ENCODE data around the gene SCART1.
"Not testable (repeated sequence)": the region's sequence is repeated elsewhere in the genome, so short reads cannot be mapped to it uniquely, and the experiment has no call there.

The SCART1 gene

GRCh38 chr10:133453516-133454203, at the start of gene SCART1:
TSS of gene SCART1 (plus strand) at chr10:133453945. CDS start at chr10:133453998, 53 bp downstream.
- no peak for DNase-seq

DNA sequence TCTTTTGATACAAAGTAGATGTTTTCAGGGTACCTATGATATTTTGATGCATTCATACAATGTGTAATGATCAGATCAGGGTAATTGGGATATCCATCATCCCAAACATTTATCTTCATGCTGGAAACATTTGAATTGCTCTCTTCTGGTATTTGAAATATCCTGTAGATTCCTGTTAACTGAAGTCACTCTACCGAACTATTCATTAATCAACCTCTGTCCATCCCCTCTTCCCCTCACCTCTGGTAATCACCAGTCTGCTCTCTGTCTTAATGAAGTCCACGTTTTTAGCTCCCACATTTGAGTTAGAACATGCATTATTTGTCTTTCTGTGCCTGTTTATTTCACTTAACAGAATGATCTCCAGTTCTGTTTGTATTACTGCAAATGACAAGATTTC, 48.5 kb upstream of the SCART1 start:
- no peak for DNase-seq

DNA sequence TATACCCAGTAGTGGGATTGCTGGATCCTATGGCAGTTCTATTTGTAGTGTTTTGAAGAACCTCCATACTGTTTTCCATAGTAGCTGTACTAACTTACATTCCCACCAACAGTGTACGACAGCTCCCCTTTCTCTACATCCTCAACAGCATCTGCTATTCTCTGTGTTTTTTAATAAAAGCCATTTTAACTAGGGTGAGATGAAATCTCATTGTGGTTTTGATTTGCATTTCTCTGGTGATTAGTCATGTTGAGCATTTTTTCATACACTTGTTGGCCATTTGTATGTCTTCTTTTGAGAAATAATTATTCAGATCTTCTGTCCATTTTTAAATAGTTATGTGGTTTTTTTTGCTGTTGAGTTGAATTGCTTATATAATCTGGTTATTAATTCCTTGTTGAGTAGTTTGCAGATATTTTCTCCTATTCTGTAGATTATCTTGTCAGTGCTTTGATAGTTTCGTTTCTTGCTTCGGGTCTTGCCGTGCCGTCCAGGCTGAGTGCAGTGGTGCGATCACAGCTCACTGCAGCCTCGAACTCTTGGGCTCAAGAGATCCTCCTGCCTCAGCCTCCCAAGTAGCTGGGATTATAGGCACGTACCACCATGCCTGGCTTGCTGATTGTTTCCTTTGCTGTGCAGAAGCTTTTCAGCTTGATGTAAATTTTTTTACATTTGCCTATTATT, 47.8 kb upstream of the SCART1 start:
- DNase-seq: no peak

GRCh38 chr10:133411523-133412380, 42.0 kb upstream of the SCART1 start:
- no peak for DNase-seq

GRCh38 chr10:133412381-133412711, 41.4 kb upstream of the SCART1 start:
- no peak for DNase-seq

DNA sequence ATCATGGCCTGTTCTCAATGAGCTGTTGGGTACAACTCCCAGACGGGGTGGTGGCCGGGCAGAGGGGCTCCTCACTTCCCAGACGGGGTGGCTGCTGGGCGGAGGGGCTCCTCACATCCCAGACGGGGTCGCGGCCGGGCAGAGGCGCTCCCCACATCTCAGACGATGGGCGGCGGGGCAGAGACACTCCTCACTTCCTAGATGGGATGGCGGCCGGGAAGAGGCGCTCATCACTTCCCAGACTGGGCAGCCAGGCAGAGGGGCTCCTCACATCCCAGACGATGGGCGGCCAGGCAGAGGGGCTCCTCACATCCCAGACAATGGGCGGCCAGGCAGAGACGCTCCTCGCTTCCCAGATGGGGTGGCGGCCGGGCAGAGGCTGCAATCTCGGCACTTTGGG, 39.3 kb upstream of the SCART1 start:
- DNase-seq: not testable (repeated sequence)

DNA sequence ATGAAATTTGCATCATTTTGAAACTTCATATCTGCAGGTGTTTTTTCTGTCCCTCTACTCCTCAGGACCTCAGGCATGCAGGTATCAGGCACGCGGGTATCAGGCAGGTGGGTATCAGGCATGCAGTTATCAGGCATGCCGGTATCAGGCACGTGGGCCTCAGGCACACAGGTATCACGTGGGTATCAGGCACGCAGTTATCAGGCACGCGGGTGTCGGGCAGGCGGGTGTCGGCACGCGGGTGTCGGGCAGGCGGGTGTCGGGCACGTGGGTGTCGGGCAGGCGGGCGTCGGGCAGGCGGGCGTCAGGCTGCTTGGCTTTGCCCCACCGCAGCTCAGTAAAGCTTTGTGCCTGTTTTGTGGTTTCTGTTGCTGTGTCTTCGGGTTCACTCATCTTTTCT, 38.0 kb upstream of the SCART1 start:
- DNase-seq: no peak

GRCh38 chr10:133418289-133418993, 35.3 kb upstream of the SCART1 start:
- DNase-seq: no peak

DNA sequence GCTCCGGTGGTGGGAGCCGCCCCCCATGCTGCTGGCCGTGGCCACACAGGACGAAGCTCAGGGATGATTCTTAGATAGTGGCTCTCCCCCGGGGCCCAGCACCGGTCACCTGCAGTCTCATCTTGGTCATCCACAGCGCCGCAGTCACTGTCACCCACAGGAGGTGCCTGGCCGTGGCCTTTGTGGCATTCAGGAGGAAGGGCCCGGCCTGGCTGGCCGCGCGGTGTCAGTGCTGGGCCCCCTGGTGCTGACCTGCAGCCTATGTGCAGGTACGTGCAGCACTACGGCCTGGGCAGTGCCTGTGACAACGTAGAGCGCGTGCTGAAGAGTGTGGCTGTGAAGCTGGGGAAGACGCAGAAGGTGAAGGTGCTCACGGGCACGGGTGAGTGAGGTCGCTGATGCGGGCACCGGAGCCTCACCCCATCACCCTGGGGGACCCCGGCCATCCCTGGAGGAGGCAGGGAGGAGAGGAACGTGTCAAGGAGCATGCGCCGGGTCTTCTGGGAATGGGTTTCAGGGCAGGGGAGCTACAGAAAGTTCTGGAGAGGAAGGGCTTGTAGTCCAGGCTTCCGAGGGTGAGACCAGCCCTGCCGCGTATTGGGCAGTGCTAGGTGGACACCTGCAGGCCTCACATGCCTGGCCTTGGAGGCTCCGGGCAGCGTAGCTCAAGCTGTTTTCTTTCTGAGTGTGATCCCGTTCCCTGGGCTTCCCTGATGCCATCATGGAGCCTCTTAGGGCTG, 34.4 kb upstream of the SCART1 start:
- no peak for DNase-seq

- DNase-seq: no peak
These were observed 33.7 kb upstream of the SCART1 start for GRCh38 chr10:133420028-133420427.

DNA sequence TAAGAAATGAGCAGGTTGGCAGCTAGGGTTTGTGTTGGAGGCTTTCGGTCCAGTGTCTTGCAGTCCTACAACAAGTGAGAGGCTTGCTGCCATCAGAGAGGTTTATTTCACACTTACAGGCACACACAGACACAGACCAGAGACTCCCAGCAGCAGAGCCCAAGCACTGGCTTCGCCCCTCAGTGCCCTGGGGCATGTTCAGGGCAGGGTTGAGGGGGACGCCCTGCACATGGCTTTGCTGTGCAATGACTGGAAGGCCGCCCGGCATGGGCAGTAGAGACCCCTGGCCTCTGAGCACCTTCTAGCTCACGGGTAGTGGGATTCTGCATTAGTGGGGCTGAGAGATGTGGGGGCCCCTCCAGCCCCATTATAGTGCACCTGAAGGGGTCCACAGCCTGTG, 33.2 kb upstream of the SCART1 start:
- DNase-seq: no peak

DNA sequence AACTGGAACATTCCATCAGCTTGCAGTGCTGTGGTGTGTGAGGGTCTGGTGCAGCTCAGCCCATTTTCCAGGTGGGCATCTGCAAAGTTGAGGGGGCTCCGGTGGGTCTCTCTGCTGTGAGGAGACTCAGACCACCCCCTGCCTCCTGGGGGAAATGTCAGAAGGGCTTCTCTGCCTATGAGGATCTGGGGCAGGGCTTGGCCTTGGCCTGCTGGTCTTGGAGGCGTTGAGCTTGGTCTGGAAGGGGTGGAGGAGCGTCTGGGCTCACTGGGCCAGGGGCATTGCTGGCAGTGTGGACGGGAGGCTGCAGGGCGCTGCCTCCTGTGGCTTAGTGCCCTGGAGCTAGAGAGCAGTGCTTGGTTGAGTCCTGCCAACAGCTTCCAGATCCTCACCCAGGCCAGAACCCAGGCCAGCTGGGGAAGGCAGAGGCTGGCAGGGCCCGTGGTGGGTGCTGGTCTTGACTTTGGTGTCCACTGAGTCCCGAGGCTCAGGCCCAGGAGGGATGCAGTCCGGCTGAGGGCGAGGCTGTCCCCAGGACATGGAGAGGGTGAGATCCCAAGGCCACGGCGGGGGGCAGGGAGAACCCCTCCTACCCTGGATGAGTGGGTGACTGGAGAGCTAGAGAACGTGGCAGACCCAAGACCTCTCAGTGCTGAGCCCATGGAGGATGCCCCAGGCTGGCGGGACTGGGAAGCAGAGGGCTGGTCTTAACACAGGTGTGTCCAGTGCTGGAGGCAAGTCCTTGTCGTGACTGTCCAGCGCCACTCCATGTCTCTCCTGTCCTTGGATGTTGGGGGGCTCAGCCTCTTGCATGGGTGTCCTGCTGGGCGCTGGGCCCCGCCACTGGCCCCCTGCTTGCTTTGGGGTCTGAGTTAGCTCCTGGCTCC, 32.2 kb upstream of the SCART1 start:
- no peak for DNase-seq

DNA sequence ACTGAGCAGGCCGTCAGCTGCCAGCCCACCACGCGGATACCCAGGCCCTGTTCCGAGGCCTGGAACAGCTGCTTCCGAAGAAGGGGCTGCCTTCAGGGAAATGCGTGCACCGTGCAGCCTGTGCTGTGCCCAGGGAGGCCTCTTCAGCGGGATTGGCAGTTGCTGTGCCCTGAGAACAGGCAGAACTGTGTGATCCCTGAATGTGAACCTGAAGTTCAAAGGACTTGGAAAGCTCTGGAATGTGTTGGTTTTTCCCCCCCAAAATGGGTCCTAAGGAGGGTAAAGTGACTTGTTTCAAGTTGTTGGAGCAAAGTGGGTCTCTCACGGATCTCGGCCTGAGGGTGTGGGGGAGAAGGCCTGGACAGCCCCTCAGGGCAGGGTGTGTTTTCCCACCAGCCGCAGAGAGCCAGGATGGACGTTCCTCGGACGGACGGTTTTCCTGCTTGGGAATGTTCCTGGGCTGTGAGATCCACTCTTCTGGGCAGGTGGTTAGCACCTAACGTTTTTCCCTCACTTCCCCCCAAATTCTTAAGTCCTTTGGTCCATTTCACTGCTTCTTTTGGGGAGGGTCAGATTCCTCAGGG, 31.4 kb upstream of the SCART1 start:
- DNase-seq: no peak

DNA sequence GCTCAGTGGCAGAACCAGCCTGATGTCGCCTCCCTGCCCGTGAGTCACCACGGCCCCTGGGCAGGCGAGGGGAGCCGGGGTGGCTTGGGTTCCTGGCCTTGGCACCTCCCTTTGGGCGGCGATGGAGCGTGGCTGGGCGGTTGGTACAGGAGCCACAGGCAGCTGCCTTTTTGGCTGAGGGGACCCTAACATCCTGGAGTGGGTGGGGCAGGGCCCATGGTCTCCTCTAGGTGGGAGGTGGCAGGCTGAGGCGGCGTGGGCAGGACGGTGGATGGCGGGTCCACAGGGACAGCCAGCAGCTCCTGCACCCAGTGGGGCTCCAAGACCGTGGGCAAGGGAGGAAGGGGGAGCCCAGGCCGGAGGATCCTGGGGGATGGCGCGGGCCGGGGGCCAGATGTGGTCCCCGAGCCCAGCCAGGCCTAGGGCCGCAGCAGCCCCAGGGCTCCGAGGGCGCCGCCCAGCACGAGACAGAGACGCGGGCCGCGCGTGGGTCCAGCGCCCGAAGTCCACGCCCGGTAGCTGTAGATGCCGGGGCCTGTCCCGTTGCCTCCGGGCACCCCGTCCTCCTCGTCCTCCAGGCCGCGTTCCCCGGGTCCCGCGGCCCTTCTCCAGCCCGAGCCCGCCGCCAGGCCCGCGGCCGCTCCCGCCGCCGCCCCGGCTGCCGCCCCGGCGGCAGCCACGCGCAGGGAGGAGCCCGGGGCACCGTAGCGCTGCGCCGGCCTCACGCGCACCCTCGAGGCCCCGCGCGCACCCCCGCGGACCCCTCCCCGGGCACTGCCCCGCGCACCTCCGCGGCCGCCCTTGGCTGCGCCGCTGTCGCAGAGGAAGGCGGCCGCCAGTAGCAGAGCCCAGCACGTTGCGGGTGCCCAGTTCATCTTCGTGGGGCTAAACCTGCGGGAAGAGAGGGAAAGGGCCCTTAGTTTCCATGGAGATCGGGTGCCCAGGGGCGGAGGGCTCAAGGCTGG, 30.7 kb upstream of the SCART1 start:
- peak in 1 of 3 donors; percentile 18 for DNase-seq

DNA sequence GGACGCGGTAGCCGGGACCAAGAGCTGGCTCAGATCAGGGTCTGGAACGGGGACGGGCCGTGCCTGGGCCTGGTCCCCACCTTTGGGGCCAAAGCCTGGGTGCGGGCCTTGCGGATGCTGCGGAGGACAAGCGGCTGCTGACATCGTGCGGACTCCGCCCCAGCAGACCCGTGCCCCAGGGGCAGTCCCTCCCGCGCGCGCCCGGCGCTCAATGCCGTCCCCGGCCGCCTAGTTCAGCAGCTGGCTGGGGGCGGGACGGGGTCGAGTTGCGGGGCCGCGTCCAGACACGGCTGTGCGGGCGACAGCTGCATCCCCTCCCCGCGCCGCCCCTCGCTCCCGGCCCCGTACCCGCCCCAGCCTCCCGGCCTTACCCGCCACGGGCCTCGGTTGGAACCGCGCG, 29.6 kb upstream of the SCART1 start:
- not testable (repeated sequence) for DNase-seq

- DNase-seq: not testable (repeated sequence)
These were observed 29.1 kb upstream of the SCART1 start, which contains the start of gene SPRN for GRCh38 chr10:133424601-133425000. TSS of gene SPRN (minus strand) at chr10:133424625. CDS start at chr10:133423681, 944 bp downstream.

GRCh38 chr10:133429571-133429970, 24.2 kb upstream of the SCART1 start:
- not testable (repeated sequence) for DNase-seq

GRCh38 chr10:133431888-133432613, 21.7 kb upstream of the SCART1 start:
- DNase-seq: not testable (repeated sequence)

- DNase-seq: not testable (repeated sequence)
These were observed 21.0 kb upstream of the SCART1 start for GRCh38 chr10:133432789-133433188.

Data from suppressor macrophage treated with lipopolysaccharide for 1 hour (primary cell).